Testis (tissue), 2 donors: ENCODE data around the gene GRM8.

ENCODE experiments used
- POLR2A ChIP-seq: fragments of 450-650 bp; IDR thresholded peaks from one replicate; pipeline ENCODE4 v1.6.1; 2017; ENCODE audit warnings: antibody characterized with exemption, mild to moderate bottlenecking, moderate library complexity
- TF ChIP-seq, protein P1 (sequence below), 3 experiments: fragments of 450-650 bp in 2 of 3; fragments of 200-600 bp in 1 of 3; sonication (generic) in 1 of 3; IDR thresholded peaks; one replicate each; pipeline ENCODE4 v1.5.1; 2016 to 2019; ENCODE audit warnings: antibody characterized with exemption in 3 of 3, mild to moderate bottlenecking in 2 of 3, moderate library complexity in 1 of 3

DNA sequence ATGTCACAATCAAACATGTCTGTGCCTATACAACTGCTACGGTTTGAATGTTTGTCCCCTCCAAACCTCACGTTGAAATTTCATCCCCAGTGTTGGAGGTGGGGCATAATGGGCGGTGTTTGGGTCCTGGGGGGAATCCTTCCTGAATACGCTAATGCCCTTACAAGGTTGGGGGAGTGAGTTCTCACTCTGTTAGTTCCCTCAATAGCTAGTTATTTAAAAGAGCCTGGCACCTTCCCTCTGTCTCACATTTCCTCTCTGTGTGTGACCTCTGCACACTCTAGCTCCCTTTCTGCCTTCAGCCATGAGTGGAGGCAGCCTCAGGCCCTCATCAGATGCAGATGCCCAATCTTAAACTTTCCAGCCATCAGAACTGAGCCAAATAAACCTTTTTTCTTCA is 129.5 kb downstream of the GRM8 start:
- TF ChIP-seq, protein P1, sequence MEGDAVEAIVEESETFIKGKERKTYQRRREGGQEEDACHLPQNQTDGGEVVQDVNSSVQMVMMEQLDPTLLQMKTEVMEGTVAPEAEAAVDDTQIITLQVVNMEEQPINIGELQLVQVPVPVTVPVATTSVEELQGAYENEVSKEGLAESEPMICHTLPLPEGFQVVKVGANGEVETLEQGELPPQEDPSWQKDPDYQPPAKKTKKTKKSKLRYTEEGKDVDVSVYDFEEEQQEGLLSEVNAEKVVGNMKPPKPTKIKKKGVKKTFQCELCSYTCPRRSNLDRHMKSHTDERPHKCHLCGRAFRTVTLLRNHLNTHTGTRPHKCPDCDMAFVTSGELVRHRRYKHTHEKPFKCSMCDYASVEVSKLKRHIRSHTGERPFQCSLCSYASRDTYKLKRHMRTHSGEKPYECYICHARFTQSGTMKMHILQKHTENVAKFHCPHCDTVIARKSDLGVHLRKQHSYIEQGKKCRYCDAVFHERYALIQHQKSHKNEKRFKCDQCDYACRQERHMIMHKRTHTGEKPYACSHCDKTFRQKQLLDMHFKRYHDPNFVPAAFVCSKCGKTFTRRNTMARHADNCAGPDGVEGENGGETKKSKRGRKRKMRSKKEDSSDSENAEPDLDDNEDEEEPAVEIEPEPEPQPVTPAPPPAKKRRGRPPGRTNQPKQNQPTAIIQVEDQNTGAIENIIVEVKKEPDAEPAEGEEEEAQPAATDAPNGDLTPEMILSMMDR (IDR thresholded peaks at IDR 0.05) = no peak
- no peak for TF ChIP-seq POLR2A
